Left forelimb (tissue), 1 donor: Measurements from ENCODE around the gene CPSF4L.

ENCODE experiments used
- DNase-seq: peaks from one replicate; pipeline ENCODE4 v3.0.0-alpha.2; 2018; ENCODE audit warnings: low spot score

Gene CPSF4L

GRCh38 chr17:73289549-73290254 is 28.0 kb upstream of the CPSF4L start:
- no peak for DNase-seq

GRCh38 chr17:73288534-73289302 is 27.0 kb upstream of the CPSF4L start:
- no peak for DNase-seq

- DNase-seq, result no peak
Measured at GRCh38 chr17:73286863-73287296, 25.2 kb upstream of the CPSF4L start.

- DNase-seq, result no peak
Measured at GRCh38 chr17:73285916-73286862, 24.5 kb upstream of the CPSF4L start.

- DNase-seq, result no peak
Measured at GRCh38 chr17:73285603-73285908, 23.9 kb upstream of the CPSF4L start.

- no peak for DNase-seq
Measured at GRCh38 chr17:73284906-73285602, 23.4 kb upstream of the CPSF4L start.

- no peak for DNase-seq
Measured at GRCh38 chr17:73284354-73284753, 22.7 kb upstream of the CPSF4L start.

- DNase-seq, result no peak
Measured at GRCh38 chr17:73283841-73284282, 22.2 kb upstream of the CPSF4L start.

GRCh38 chr17:73283250-73283649 is 21.6 kb upstream of the CPSF4L start:
- no peak for DNase-seq

- DNase-seq, result no peak
Measured at GRCh38 chr17:73282629-73283028, 20.9 kb upstream of the CPSF4L start.

GRCh38 chr17:73281928-73282327 is 20.2 kb upstream of the CPSF4L start:
- no peak for DNase-seq

- no peak for DNase-seq
Measured at GRCh38 chr17:73280191-73280590, 18.5 kb upstream of the CPSF4L start.

GRCh38 chr17:73279704-73280103 is 18.0 kb upstream of the CPSF4L start:
- DNase-seq, result no peak

GRCh38 chr17:73278465-73279453 is 17.1 kb upstream of the CPSF4L start:
- no peak for DNase-seq

- no peak for DNase-seq
Measured at GRCh38 chr17:73278049-73278464, 16.4 kb upstream of the CPSF4L start.

- no peak for DNase-seq
Measured at GRCh38 chr17:73274490-73274889, 12.8 kb upstream of the CPSF4L start.

GRCh38 chr17:73272906-73273218 is 11.2 kb upstream of the CPSF4L start:
- no peak for DNase-seq

- DNase-seq, result no peak
Measured at GRCh38 chr17:73271072-73271471, 9.4 kb upstream of the CPSF4L start.

GRCh38 chr17:73269791-73270190 is 8.1 kb upstream of the CPSF4L start:
- DNase-seq, result no peak

GRCh38 chr17:73269329-73269615 is 7.6 kb upstream of the CPSF4L start:
- DNase-seq, result no peak
